ENCODE data around the gene HDAC6.
"Not testable (repeated sequence)": the region's sequence is repeated elsewhere in the genome, so short reads cannot be mapped to it uniquely, and the experiment has no call there.

The HDAC6 gene

GRCh38 chrX:48789366-48790220 is 12.3 kb upstream of the HDAC6 start:
- DNase-seq (ENCODE audit: low spot score): no peak

GRCh38 chrX:48790477-48790876 is 11.4 kb upstream of the HDAC6 start:
- DNase-seq (ENCODE audit: low spot score): no peak

GRCh38 chrX:48791063-48791820 is 10.6 kb upstream of the HDAC6 start:
- no peak for DNase-seq (ENCODE audit: low spot score)

- DNase-seq (ENCODE audit: low spot score): no peak
Observed at GRCh38 chrX:48792219-48792618, 9.6 kb upstream of the HDAC6 start.

GRCh38 chrX:48793935-48794334 is 7.9 kb upstream of the HDAC6 start:
- no peak for DNase-seq (ENCODE audit: low spot score)

- DNase-seq (ENCODE audit: low spot score): no peak
Observed at GRCh38 chrX:48794340-48794910, 7.4 kb upstream of the HDAC6 start.

- DNase-seq (ENCODE audit: low spot score): no peak
Observed at GRCh38 chrX:48794911-48795515, 6.9 kb upstream of the HDAC6 start.

- no peak for DNase-seq (ENCODE audit: low spot score)
Observed at GRCh38 chrX:48798318-48798717, 3.5 kb upstream of the HDAC6 start.

- DNase-seq (ENCODE audit: low spot score): no peak
Observed at GRCh38 chrX:48800574-48801279, 1.1 kb upstream of the HDAC6 start.

- peak; percentile 70 for DNase-seq (ENCODE audit: low spot score)
Observed at GRCh38 chrX:48802089-48802904, 430 bp downstream of the HDAC6 start.

- no peak for DNase-seq (ENCODE audit: low spot score)
Observed at GRCh38 chrX:48802905-48803200, 986 bp downstream of the HDAC6 start.

GRCh38 chrX:48806081-48806480 is 4.2 kb downstream of the HDAC6 start:
- DNase-seq (ENCODE audit: low spot score): no peak

- no peak for DNase-seq (ENCODE audit: low spot score)
Observed at GRCh38 chrX:48813644-48814043, 11.8 kb downstream of the HDAC6 start.

- no peak for DNase-seq (ENCODE audit: low spot score)
Observed at GRCh38 chrX:48814722-48815121, 12.9 kb downstream of the HDAC6 start.

GRCh38 chrX:48815266-48815665 is 13.4 kb downstream of the HDAC6 start:
- DNase-seq (ENCODE audit: low spot score): no peak

GRCh38 chrX:48816014-48816810 is 14.3 kb downstream of the HDAC6 start:
- no peak for DNase-seq (ENCODE audit: low spot score)

- DNase-seq (ENCODE audit: low spot score): no peak
Observed at GRCh38 chrX:48818098-48818497, 16.2 kb downstream of the HDAC6 start.

- no peak for DNase-seq (ENCODE audit: low spot score)
Observed at GRCh38 chrX:48818866-48819265, 17.0 kb downstream of the HDAC6 start.

GRCh38 chrX:48819394-48819793 is 17.5 kb downstream of the HDAC6 start:
- not testable (repeated sequence) for DNase-seq (ENCODE audit: low spot score)

- DNase-seq (ENCODE audit: low spot score): no peak
Observed at GRCh38 chrX:48823053-48823452, 21.2 kb downstream of the HDAC6 start.
